ENCODE data around the gene ATPAF1.
"Not testable (repeated sequence)": the region's sequence is repeated elsewhere in the genome, so short reads cannot be mapped to it uniquely, and the experiment has no call there.

GRCh38 chr1:46662919-46663318, 5.2 kb downstream of the ATPAF1 start:
- TF ChIP-seq CEBPB (IDR thresholded peaks at IDR 0.05; ENCODE audit: borderline replicate concordance in 1 of 2, low read depth in 2 of 2, low read length in 2 of 2); GABPA (IDR thresholded peaks at IDR 0.05; ENCODE audit: low read depth): not testable (repeated sequence)
